HG02798 (cell line): Measurements from ENCODE around the gene C11orf21.

Experiments
- ATAC-seq: cut with Tn5 transposase; IDR thresholded peaks from one replicate; pipeline ENCODE4 v1.9.1; 2021; ENCODE audit warnings: mild to moderate bottlenecking; ENCODE audit not compliant: unreplicated experiment, poor library complexity

Gene C11orf21

DNA sequence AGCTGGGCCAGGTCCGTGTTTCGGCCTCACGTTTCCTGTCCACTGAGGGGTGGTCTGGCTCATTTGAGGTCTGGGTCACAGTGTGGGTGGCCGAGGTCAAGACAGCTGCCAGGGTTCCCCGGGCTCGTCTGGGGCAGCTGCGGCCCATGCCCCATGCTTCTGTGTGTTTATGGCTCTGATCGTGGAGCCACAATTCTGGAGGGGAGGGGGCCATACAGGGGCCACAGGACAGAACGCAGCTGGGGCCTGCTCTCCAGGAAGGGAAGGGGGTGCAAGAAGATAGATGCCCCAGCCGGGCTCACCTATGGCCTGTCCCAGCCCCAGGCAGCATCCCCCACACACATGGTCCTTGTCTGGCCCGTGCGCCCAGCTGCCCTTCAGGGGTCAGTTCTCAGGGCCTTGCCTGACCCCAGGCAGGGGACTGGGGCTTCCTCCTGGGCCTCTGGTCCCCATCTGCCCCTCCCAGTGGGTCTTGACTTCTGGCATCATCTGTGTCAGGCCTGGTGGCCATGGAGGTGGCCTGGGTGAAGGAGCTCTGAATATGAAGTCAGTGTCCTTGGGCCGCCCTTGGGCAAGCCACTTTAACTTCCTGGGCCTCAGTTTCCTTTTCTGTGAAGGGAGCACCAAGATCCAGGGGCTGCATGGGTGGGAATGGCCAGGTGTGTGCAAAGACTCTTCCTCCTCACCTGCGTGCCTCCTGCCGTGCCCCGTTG lies 8.5 kb upstream of the C11orf21 start:
- ATAC-seq, result no peak

DNA sequence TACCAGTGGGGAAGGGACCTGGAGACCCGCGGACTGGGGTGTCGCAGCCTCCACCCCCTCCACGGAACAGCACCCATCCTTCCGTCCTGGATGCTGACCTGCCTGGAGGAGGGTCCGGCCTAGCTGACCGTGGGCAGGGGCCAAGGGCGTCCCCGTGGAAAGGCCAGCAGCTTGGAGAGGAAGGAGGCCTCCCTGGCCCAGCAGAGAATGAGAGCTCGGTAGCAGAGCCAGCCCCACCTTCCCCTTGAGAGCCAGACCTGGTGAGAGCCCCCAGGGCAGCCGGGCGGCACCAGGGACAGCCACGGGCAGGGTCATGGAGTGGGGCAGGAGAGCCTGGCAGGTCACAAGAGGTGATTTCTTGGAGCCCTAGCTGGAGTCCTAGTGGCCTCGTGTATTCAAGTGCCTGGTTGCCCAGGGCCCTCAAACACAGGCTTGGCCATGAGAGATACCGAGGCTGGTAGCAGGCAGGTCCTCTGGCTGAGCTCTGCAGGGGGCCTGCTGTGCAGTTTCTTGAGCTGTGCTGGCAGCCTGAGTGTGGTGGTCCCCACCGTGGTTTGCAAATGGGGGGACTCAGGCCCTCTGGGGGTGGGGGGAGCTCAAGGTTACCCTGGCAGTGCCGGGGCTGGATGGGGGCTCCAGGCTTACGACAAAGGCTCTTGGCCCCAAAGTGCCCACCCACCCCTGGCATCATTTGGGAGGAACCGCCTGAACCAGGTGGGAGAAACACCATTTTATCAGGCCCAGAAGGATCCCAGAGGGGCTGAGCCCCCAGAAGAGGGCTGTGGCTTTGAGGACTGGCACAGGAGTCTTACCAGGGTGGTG lies 7.7 kb upstream of the C11orf21 start:
- no peak for ATAC-seq

GRCh38 chr11:2308713-2309112 lies 7.0 kb upstream of the C11orf21 start:
- no peak for ATAC-seq

- no peak for ATAC-seq
Measured at GRCh38 chr11:2307501-2308331, 6.0 kb upstream of the C11orf21 start.

- ATAC-seq, result no peak
Measured at GRCh38 chr11:2306877-2307500, 5.3 kb upstream of the C11orf21 start.

DNA sequence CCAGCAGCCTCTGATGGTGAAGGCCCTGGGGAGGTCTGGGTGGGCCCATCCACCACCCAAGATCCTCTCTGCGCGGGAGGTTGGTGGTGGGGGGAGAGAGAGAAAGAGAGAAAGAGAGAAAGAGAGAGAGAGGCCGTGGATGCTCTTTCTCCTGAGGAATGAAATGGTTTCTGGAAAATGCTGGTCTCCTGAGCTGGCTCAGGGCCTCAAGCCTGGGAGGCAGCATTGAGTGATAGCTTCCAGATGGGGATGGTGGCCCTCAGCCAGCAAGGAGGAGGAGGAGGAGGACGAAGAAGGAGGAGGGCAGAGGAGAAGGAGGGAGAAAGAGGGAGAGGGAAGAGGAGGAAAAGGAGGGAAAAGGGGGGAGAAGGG lies 4.7 kb upstream of the C11orf21 start:
- ATAC-seq, result no peak

DNA sequence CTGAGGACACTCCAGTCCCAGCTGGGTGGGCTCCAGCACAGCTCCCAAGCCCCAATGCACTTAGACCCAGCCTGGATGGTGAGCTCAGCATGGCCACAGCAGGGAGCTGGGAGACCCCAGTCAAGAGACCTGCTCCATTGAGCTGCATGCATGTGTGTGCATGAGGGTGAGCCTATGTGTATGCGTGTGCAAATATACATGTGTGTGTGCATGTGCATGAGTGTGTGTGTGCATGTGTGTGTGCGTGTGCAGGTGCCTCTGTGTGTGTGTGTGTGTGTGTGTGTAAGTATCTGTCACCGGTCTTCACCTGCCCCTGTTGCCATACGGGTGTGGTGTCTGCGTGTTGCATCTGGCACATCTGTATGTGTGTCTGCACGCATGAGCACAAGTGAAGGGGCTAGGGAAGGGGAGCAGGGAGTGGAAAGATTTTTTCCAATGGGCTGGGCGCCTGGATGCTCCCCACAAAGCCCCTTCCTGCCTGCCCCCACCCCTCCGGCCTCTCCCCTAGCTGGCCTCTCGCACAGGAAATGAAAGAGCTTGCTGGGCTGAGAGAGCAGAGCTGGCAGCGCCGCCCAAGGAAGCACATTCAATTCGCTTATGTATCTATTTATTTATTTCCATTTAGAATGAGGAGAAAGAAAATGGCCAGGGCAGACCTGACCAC lies 4.2 kb upstream of the C11orf21 start:
- no peak for ATAC-seq

DNA sequence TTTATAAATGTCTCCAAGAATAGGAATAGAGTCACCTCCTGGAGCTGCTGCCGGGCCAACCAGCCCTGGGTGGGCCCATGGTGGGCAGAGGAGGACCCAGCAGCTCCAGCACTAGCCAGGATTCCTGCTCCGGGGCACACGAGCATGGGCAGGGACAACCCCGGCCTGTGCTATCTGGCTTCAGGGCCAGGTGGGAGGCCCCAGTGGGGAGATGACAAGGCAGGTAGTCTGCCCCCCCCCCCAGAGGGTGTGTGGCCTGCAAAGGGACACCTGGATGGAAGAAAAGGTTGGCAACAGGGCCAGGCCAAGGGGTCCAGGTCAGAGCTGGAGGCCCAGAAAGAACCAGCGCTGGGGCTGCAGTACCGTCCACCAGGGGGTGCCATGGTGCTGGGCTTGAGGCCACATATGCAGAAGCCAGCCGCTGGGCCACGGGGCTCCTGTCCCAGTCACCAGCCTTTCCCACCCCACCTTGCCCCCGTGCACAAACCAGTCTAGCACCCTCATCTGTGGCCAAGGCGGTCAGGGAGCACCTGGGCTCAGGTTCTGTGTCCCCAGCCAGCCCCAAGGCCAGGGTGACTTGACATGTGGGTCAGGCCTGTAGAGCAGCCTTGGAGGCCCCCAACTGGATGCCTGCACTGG lies 3.5 kb upstream of the C11orf21 start:
- ATAC-seq, result peak; percentile 45

GRCh38 chr11:2304506-2305139 lies 2.9 kb upstream of the C11orf21 start:
- ATAC-seq, result no peak

- no peak for ATAC-seq
Measured at GRCh38 chr11:2303627-2304505, 2.1 kb upstream of the C11orf21 start.

DNA sequence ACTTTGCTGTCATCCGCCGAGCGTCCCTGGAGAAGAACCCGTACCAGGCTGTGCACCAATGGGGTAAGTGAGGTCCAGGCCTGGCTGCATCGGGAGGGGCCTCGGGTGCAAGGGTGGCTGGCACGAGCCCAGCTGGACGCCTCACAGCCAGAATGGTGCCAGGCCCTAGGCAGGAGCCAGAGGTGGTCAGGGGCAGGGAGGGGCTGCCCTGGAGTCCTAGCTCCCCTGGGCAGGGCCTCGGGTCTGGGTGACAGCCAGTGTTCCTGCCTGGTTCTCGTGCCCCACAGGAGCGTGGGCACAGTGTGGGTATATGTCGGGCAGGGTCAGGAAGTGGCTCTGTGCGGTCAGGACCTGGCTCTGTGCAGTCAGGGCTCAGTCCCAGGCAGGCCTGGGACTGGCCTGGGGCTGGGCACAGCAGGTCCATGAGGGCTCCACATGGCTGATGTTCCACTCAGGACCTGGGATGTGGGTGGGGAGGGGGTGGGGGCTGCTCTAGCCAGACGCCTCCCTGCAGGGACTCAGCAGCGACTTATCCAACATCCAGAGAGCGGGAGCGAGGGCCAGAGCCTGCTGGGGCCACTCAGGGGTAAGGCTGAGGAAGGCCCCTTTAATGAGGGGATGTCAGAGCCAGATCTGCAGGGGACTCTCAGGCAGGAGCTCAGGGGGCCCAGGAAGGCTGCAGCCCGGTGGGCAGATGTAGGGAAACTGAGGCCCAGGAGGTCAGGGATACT lies 1.3 kb upstream of the C11orf21 start:
- no peak for ATAC-seq

DNA sequence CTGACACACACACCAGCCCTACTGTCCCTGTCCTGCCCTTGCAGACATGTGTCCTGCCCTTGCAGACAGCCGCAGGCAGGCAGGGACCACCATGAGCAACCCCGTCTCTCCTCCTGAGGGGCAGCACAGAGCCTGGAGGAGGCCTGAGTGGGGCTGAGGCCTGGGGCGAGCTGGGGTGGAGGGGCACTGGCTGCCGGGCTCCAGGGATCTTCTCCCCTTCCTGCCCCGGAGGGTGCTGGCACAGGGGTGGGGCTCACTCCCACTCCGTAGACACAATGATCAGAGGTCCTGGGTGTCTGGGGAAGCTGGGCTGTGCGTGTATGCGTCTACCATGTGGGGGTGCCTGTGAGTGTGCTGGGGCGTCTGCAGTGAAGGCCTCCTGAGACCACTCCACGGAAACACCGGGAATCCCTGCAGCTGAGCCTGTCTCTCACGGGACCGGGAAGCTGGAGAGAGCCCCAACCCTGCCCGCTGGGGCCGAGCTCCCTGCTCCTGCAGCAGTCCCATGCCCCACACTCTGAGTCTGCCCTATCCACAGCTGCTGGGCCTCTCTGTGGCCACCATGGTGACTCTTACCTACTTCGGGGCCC lies 683 bp upstream of the C11orf21 start:
- no peak for ATAC-seq

- ATAC-seq, result no peak
Measured at GRCh38 chr11:2300936-2301630, 635 bp downstream of the C11orf21 start.

DNA sequence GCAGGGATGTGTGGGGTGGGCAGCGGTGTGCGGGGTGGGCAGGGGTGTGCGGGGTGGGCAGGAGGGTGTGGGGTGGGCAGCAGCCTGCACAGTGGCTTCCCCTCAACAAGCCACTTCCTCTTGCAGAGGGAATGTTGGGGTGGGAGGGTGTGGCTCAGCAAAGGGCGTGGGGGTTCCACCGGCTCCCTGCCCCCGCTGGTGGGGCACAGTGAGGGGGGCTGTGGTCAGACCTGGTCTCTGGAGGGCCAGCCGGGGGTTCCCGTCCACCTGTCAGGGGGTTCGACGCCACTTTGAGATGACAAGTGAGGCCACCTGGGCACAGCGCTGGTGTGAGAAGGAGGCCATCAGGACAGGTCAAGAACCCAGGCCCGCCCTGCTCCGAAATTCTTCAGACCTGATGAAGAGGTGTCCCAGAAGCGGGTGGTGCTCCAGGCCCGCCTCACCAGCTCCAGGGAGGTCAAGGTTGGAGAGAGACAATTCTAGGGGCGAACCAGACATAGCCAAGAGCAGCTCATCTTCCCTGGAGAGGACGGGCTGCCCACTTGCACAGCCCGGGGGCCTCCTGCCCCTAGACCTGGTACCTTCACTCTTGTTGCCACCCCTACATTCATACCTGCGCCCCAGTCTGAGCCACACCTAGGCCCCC lies 1.3 kb downstream of the C11orf21 start:
- ATAC-seq, result no peak

- ATAC-seq, result no peak
Measured at GRCh38 chr11:2299773-2300172, 1.9 kb downstream of the C11orf21 start.
